HEK293T (cell line): Measurements from ENCODE around the gene TLE7.

Experiments used
- BHLHE40 ChIP-seq: fragments of 450-650 bp; IDR thresholded peaks from 2 replicates; pipeline ENCODE4 v1.6.1; 2016; ENCODE audit warnings: mild to moderate bottlenecking, moderate library complexity, borderline replicate concordance
- CTBP1 ChIP-seq: fragments of 450-650 bp; IDR thresholded peaks from 2 replicates; pipeline ENCODE4 v1.6.1; 2016; ENCODE audit warnings: borderline replicate concordance
- ELF4 ChIP-seq: fragments of 450-650 bp; IDR thresholded peaks from 2 replicates; pipeline ENCODE4 v1.6.1; 2017; ENCODE audit warnings: antibody characterized with exemption
- FOXA1 ChIP-seq: fragments of 450-650 bp; IDR thresholded peaks from 2 replicates; pipeline ENCODE4 v1.6.1; 2016; ENCODE audit warnings: mild to moderate bottlenecking
- FOXK2 ChIP-seq: fragments of 450-650 bp; IDR thresholded peaks from 2 replicates; pipeline ENCODE4 v1.6.1; 2016; ENCODE audit warnings: mild to moderate bottlenecking
- FOXM1 ChIP-seq: fragments of 450-650 bp; IDR thresholded peaks from 2 replicates; pipeline ENCODE4 v1.6.1; 2017; ENCODE audit warnings: mild to moderate bottlenecking, borderline replicate concordance
- HDGF ChIP-seq: fragments of 450-650 bp; IDR thresholded peaks from 2 replicates; pipeline ENCODE4 v1.6.1; 2017; ENCODE audit warnings: antibody characterized with exemption, borderline replicate concordance
- L3MBTL2 ChIP-seq: fragments of 450-650 bp; conservative IDR thresholded peaks from 2 replicates; pipeline ENCODE4 v1.6.1; 2016; ENCODE audit warnings: mild to moderate bottlenecking
- NFRKB ChIP-seq: fragments of 450-650 bp; IDR thresholded peaks from 2 replicates; pipeline ENCODE4 v1.6.1; 2016; ENCODE audit warnings: mild to moderate bottlenecking, moderate library complexity
- PKNOX1 ChIP-seq: fragments of 450-650 bp; IDR thresholded peaks from 2 replicates; pipeline ENCODE4 v1.6.1; 2016
- SP1 ChIP-seq: fragments of 450-650 bp; IDR thresholded peaks from 2 replicates; pipeline ENCODE4 v1.6.1; 2017
- TARDBP ChIP-seq: fragments of 450-650 bp; IDR thresholded peaks from 2 replicates; pipeline ENCODE4 v1.6.1; 2016
- ZNF384 ChIP-seq: fragments of 450-650 bp; IDR thresholded peaks from 2 replicates; pipeline ENCODE4 v1.6.1; 2016

- TF ChIP-seq FOXK2: no peak
- TF ChIP-seq BHLHE40: no peak
- no peak for TF ChIP-seq TARDBP
- no peak for TF ChIP-seq CTBP1
- no peak for TF ChIP-seq FOXM1
- TF ChIP-seq PKNOX1: no peak
- no peak for TF ChIP-seq NFRKB
- no peak for TF ChIP-seq SP1
- no peak for TF ChIP-seq ELF4
- TF ChIP-seq ZNF384: no peak
- no peak for TF ChIP-seq L3MBTL2
- TF ChIP-seq FOXA1: no peak
- no peak for TF ChIP-seq HDGF
Measured at GRCh38 chr16:71480956-71481355, 39.1 kb upstream of the TLE7 start.
